GM15510 (cell line): ENCODE measurements around the gene TACR2.

Experiments
- POLR2A ChIP-seq: IDR thresholded peaks from 3 replicates; pipeline ENCODE4 v1.6.1; 2011; ENCODE audit warnings: borderline replicate concordance; ENCODE audit not compliant: insufficient read length; ENCODE audit errors: extremely low read depth

Gene TACR2

DNA sequence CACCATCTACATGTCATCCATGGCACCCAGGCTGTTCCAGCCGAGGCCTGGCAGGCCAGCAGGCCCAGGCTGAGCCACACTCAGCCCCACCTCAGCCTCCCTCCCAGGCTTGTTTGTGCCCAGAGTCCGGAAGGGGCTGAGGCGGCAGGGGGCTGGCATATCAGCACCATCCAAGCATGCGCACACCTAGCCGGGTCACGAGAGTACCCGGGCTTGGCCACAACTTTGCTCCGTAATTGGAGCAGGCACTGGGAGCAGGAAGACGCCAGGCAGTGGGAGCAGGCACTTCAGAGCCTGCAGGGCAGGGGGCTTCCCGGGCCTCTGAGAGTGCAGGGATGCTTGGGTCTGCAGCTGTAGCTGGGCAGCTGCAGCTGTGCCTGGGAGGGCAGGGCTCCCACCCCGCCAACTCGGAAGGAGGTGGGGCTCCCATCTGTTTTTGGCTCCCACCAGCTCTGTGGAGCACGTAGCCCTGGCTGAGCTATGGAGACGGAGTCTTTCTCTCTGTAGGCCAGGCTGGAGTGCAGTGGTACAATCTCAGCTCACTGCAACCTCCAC lies 19.3 kb upstream of the TACR2 start:
- TF ChIP-seq POLR2A = no peak

DNA sequence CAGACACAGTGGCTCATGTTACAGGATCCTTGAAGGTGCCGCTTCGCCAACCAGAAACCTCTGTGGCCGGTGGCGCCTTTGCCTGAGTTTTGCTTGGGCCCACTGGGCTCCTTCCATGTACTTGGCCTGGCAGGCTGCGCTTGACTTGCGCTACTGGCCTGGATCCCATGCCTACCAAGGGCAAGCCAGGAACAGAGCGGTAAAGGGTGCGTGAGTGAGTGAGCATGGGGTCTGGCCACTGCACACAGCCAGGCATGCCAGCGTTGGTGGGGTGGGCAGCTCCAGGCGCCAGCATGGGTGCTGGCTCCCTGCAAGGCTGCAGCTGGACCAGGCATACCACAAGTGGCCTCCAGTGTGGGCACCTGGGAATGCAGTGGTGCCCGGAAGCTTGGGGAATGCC lies 18.2 kb upstream of the TACR2 start:
- no peak for TF ChIP-seq POLR2A

DNA sequence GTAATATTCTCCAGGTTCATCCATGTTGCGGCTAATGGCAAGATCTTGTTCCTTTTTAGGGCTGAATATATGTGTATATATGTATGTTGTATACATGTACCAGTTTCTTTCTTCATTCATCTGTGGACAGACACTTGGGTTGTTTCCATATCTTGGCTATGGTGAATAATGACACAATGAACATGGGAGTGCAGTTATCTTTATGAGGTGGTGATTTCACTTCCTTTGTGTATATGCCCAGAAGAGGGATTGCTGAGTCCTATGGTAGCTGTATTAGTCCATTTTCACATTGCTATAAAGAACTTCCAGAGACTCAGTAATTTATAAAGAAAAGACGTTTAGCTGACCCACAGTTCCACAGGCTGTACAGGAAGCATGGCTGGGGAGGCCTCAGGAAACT lies 17.5 kb upstream of the TACR2 start:
- TF ChIP-seq POLR2A = no peak

DNA sequence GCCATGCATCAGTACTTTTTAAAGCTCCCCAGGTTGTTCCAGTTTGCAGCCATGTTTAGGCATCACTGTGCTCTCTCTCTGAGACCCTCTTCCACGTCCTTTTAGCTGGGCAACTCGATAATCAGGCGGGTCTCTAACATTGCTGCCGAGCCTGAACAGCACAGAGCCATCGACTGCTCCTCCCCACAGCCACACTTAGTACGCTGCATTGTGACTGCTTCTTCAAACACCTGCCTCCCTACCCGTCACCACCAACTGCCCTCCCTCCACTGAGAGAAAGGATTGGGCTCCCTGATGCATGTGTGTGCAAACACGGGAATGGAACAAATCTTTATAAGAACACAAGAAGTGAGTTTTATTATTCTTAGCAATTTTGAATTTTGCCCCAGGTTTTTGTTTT lies 11.4 kb upstream of the TACR2 start:
- TF ChIP-seq POLR2A = no peak

DNA sequence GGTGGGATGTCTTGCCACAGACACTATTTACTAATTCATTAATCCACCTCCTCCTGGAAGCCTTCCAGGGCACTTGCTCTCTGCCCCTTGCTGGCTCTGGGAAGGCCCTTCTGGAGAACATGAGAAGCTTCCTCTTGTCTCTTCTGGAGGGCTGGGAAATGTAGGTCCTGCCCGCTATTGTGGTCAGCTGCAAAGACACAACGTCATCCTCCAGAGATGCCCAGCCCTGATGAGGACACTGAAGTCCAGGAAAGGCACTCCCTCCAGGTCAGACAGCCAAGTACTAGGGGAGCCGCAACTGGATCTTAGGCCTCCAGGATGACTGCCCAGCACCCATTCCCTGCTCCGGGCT lies 9.6 kb upstream of the TACR2 start:
- TF ChIP-seq POLR2A = no peak

DNA sequence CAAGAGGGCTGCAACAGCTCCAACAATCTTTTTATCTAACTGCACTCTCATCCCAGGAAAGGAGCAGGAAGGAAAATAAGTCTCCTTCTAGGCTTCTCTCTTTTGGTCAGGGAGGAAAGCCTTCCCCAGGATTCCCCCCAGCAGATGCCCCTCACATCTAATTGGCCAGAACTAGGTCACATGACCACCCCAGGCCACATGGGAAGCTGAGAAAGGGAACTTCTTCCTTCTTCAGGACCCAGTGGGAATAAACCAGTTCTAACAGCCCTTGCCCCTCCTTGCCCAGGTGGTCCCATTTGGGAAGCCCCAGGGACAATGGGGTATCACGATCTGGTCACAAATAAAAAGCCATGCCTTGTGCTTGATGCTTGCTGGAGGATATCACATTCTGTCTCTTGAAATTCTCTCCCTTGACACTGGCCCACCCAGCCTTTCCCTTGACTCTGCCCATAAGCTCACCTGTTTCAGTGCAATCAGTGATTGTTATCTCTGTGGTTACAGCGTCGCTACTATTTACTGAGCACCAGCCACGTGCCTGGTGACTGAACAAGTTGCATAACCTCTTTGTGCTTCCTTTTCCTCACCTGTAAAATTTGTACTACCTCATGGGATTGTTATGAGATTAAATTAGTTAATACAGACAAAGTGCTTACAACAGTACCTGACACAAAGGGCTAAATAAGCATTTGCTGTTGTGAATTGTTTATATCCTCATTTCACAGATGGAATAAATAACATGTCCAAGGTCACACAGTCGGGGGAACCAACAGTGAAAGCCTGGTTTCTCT lies 9.0 kb upstream of the TACR2 start:
- TF ChIP-seq POLR2A = no peak

DNA sequence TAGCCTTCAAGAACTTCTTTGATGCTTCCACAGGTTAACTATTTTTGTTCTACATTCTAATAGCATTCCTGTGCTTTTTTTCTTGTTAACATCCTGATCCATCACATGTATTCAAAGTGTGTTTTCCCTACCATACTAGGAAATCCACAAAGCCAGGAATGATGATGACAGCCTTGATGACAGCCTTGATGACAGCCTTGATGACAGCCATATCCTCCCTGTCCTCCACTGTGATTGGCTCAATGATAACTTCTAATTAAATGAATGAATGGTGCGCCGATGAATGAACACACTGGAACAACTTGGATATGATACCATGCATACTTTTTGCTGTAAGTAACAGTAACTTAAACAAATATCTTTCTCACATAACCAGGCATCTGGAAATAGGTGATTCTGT lies 8.3 kb upstream of the TACR2 start:
- TF ChIP-seq POLR2A = no peak

DNA sequence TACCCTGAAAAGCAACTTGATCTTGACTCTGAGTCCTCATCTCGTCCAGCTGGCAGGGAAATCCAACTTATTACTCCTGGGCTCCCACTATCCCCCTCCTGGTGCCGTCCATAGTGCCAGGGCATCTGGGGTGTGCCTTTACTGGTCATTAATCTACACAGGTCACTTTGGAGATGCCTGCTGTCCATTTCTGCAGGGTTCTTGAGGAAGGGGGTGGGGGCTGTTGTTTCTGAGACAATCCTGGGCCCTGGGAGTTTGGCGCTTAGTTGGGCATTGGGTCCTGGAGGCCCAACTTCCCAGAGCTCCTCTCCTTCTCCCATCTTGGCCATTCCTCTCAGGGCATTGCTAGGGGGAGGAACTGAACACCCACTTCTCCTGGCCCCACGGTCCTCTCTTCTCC lies 6.0 kb upstream of the TACR2 start:
- TF ChIP-seq POLR2A = no peak

DNA sequence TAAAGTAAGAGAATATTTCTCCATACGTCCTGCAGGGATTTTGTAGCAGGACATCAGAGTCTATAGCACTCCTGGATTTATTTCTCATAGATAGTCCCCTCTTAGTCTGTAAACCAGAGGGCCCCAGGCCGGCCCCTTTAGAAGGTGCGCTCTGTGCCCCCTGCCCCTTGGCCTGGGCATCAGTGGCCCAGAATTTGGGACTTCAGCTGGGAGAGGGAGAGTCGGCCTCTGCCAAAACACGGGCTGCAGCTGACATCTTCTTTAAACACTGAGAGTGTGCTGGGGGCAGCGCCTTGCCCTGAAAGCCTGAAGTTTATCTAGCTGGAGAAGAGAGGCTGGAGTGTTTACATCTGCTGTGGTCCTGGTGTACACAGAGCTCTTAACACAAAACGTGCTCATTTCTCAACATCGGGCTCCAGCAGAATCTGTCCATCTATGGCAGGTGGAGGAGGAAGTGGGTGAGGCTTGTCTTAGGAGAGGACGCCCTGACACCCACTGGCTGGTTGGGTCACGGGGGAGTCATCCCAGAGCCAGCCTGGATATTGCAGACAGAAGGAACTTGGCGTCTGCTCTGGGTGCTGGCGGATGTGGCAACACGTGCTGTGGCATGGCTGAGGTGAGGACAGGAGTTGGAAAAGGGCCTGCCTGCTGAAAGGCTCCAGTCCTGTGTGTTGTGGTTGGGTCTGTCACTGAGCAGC lies 5.0 kb upstream of the TACR2 start:
- TF ChIP-seq POLR2A = no peak

DNA sequence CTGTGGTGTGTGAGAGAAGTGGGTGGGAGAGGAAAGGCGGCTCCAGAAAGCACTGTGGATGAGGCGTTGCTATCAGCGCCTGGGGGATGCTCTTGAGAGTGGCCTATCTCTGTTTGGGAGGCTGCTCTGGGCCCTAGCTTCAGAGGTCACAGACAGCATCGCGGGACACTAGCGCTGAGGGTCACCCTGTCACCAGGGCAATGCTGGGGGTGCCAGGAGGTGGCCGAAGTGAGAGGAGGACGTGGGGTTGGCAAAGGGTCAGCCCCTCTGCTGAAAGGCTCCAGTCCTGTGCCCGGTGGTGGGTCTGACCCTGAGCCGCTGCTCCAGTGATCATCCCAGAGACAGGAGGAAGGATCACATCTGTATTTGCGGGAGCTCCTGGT lies 3.0 kb upstream of the TACR2 start:
- no peak for TF ChIP-seq POLR2A

DNA sequence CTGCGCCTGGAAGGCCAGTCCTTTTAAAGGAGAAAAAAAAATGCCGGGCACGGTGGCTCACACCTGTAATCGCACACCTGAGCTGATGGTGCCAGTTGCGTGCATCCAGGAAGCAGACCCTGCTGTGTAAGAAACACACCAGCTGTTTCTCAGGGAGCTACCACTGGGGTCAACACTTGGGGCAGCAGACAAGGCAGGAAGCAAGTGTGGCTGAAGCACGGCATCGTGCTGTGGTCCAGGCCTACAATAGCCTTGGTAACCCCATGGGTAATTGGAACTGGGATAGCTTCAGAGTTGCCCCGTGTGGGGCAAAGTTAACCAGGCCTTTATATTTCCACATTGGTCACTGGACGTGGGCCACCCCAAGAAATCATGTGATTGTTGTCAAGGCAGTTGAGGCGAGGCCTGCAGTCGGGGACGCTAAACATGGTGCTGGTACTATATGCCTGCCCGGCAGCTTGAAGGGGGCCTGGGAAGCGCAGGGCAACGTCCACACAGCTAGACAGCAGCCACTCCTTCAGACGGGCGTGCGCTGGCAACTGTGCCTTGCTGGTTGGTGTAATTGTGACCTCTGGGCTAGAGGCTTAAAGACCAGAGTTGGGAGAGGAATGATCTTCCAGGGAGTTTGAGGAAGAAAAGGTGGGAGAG lies 2.5 kb upstream of the TACR2 start:
- no peak for TF ChIP-seq POLR2A

DNA sequence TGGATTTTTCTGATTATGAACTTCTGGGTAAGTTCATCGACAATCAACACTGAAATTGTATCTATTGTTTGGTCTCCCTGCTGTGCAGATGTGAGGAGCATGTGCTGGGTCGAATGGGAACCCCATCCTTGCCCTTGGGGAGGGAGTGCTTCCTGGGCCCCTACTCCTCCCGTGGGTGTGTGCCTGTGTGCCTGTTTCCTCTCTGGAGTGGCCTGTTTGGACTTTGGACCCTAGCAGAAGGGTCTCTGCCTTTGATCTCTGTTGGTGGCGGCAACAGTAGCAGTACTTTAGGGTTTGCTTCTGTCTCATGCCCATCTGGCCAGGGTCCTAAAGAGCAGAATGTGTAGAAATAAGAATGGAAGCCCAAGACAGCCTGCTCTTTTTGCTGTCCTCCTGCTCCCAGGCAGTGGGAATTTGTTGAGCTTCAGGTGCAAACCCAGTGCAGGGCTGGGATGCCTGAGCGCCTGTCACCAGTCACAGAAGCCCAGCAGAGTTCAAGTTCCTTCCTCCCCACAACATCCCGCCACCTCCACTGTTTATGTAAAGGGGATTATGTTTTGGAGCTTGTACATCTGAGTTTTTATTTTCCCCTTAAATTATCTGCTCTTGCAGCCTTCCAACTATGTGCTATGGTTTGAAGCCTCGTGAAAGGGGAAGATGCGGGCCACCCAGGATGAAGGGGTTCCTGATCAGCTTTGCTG lies 1.5 kb upstream of the TACR2 start:
- TF ChIP-seq POLR2A = no peak

DNA sequence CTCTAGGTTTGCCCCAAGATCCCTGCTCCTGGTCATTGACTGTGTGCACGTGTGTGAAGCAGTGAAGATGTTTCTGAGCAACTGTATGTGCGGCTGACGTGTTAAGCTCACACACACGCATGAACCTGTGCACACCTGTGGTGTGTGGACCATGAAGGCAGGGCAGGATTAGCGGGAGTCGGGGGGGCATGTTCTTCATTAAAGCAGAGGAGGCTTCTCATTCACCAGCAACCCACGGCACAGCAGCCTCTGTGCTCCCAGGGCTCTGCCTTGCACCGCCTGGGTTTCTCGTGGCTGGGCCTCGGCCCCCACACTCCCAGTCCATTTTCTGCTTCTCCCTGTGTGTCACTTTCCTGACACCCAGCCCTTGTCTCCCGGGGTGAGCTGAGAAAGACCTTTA lies 824 bp upstream of the TACR2 start:
- TF ChIP-seq POLR2A = no peak

DNA sequence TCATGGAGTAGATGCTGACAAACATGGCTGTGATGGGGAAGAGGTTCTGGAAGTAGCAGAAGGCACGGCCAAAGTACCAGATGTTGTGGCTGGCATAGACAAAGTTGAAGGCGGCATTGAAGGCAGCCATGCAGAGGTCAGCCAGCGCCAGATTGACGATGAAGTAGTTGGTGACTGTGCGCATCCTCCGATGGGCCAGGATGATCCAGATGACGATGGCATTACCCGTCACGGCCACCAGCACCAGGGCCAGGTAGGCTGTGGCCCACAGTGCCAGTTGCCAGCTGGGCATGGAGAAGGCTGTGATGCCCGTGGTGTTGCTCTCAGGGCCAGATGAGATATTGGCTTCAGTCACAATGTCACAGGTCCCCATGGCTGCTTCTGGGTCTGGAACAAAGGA lies 767 bp downstream of the TACR2 start:
- no peak for TF ChIP-seq POLR2A

DNA sequence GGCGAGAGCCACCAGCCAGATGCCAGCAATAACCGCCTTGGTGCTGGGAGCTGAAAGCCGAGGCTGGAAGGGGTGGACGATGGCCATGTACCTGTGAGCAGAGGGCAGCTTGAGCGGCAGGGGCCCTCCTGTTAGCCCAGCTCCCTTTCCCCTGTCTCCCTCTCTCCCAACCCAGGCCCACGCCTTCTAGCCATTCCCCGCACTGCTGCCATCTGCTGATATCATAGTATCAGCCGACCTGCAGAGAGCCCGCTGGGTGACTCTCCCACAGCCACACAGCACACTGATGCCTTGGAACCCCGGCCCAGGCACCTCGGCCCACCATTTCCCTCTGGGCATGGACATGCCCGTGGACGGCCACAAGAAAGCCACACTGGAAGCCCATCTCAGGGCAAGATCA lies 1.7 kb downstream of the TACR2 start:
- no peak for TF ChIP-seq POLR2A

DNA sequence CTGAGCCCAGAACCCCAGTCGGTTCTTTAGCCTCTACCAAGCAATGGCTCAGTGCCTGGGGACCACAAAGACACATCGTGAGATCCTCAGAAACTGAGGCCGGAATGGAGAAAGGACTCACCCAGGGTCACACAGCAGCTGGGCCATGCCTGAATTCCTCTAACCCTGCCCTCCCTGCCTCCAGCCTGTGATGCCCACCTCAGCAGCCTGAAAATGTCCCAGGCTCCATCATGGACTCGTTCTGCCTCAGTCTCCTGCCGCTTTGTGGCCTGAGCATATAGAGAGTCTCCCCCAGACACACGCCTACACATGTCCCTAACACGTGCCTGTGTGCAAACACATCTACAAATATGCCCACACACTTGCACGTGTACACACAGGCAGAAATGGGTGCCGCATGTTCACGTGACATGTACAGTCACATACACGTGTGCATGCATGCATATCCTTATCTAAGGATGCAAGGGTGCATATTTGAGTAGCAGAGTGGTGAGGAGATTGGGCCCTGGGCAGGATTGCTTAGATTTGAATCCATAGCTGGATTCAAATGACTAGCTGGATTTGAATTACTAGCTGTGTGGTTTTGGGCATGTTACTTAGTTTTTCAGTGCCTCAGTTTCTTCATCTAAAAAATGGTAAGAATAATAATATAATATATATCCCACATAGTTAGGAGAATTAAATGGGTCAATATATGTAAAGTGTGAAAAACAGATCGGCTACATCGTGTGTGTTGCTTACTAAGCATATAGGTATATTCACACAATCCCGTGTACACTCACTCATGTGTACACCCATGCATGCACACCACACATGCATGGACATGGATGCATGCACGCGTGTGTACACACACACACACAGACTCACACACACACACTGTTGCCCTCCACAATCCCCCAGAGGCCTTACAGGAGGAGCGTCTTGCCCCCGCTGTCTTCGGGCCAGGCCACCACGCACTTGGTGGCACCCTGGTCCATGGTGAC lies 2.4 kb downstream of the TACR2 start:
- TF ChIP-seq POLR2A = no peak
